ENCODE data around the gene IFT57. TPM values are rescaled to one million over a fixed set of nuclear protein-coding genes. Genes with fewer than 3 reads are reported as not detected.

IFT57 gene
- total and polyA plus RNA-seq, 9 of the 15 experiments (the other 6 are each of a cell fraction or from before 2014, with no cell fraction given): 1.5 to 20.1 (median 9.9) TPM

- no peak for TF ChIP-seq ZNF592 (IDR thresholded peaks at IDR 0.05)
- TF ChIP-seq CBFA2T2 (conservative IDR thresholded peaks at IDR 0.05): peak; percentile 25; the same call in 1 of the 2 replicates
- peak; percentile 38 for TF ChIP-seq EP300 (IDR thresholded peaks at IDR 0.05; ENCODE audit: low read length)
These were observed 76.6 kb downstream of the IFT57 start (continued) for GRCh38 chr3:108145578-108145977.

GRCh38 chr3:108137460-108137814 lies 84.8 kb downstream of the IFT57 start:
- no peaks in the 10 kb centered on the region for H4K20me1 ChIP-seq (replicated peaks; ENCODE audit: control insufficient read depth, insufficient read depth, low read length)
- no peak for ATAC-seq
- no peak overlapping the region for H3K27ac ChIP-seq (ENCODE audit: extremely low read depth, low read depth, low read length)
- no peak overlapping the region for H2AFZ ChIP-seq (ENCODE audit: low read depth, low read length)
- no peak overlapping the region for H3K4me3 ChIP-seq
- DNase-seq (ENCODE audit: extremely low read depth in 1 of 4, low spot score in 3 of 4): no peak
- no peak for FAIRE-seq
- no TSS peak for BruUV-seq (replicated peaks)
- intact Hi-C loops (cut with micrococcal nuclease) (no loop called here), in situ Hi-C loops (cut with MboI) (no loop called here)
- no peaks in the 10 kb centered on the region for H3K9me1 ChIP-seq (ENCODE audit: control insufficient read depth, insufficient read depth, low read length)
- no peak overlapping the region for H3K4me2 ChIP-seq (ENCODE audit: insufficient read depth, low read length)
- 74% methylated on average over 5 of the region's 5 CpGs for WGBS (ENCODE audit: insufficient coverage, low coverage, missing lambda C conversion rate)
- no peaks in the 10 kb centered on the region for H3K36me3 ChIP-seq (ENCODE audit: control insufficient read depth, insufficient read depth, low read length)
- peaks cover 0 to 12% of the 10 kb centered on the region in 2 experiments; a peak in 3 of 5 replicates for H3K4me1 ChIP-seq (replicated peaks in 1 of 2; ENCODE audit: control insufficient read depth in 2 of 2, insufficient read depth in 2 of 2, low read length in 2 of 2)
- ChIA-PET CTCF (ENCODE audit: low intra/inter-chr PET ratio) (no interaction called here), POLR2A (interaction anchor here (0.7 kb wide), 1 partner anchor 10 kb away, joined by 3 read pairs; no protein-coding TSS in a partner anchor)
- H3K27me3 ChIP-seq (ENCODE audit: control insufficient read depth in 2 of 2, insufficient read depth in 2 of 2, low read length in 2 of 2): no peaks in the 10 kb centered on the region
- no peaks in the 10 kb centered on the region for H3K9me3 ChIP-seq (replicated peaks; ENCODE audit: control insufficient read depth, insufficient read depth, low read depth, low read length)
- no peak overlapping the region for H3K9ac ChIP-seq (ENCODE audit: insufficient read depth in 1 of 2, low read depth in 2 of 2, low read length in 2 of 2)
- no peaks in the 10 kb centered on the region for H3K79me2 ChIP-seq (ENCODE audit: control insufficient read depth, insufficient read depth, low read length)
- TF ChIP-seq CTBP1 (IDR thresholded peaks at IDR 0.05; ENCODE audit: borderline replicate concordance) (no peak), FIP1L1 (IDR thresholded peaks at IDR 0.05; ENCODE audit: low read depth, low read length, poor library complexity, severe bottlenecking) (no peak), TSHZ1 (CRISPR knock-in tag; IDR thresholded peaks at IDR 0.05) (no peak), MAX (CRISPR knock-in tag; IDR thresholded peaks at IDR 0.05) (no peak), ZBTB2 (IDR thresholded peaks at IDR 0.05) (no peak), TEAD2 (tag; IDR thresholded peaks at IDR 0.05) (no peak), ZNF324 (CRISPR knock-in tag; IDR thresholded peaks at IDR 0.05) (no peak), ZNF57 (CRISPR knock-in tag; IDR thresholded peaks at IDR 0.05) (no peak), PML (IDR thresholded peaks at IDR 0.05; ENCODE audit: low read length) (no peak)
